Neural progenitor cell (in vitro differentiated cells): ENCODE results near the gene PGK1.

Experiments
- CTCF ChIP-seq: fragments of 200-600 bp; sonication (generic); IDR thresholded peaks from 2 replicates; pipeline ENCODE4 v1.5.1; 2017; ENCODE audit warnings: antibody characterized with exemption, mild to moderate bottlenecking
- EZH2phosphoT487 ChIP-seq: fragments of 200-600 bp; sonication (generic); IDR thresholded peaks from 2 replicates; pipeline ENCODE4 v1.6.1; 2017; ENCODE audit warnings: antibody characterized with exemption

- TF ChIP-seq CTCF = no peak
- no peak for TF ChIP-seq EZH2phosphoT487
Observed at GRCh38 chrX:78074088-78074487, 30.0 kb upstream of the PGK1 start.
